Calu3 (cell line): ENCODE results near the gene C19orf73. TPM values are rescaled to one million over a fixed set of nuclear protein-coding genes. Genes with fewer than 3 reads are reported as not detected.

ENCODE experiments used
- BruUV-seq: library from RNA; stranded (reverse); fragments of 400-500 nt; replicated peaks from 2 replicates; lab custom pipeline; 2021; lab: Mats Ljungman, UMichigan
- CTCF ChIA-PET: fragments of 300-600 bp; sonication (Branson Sonifier 250); formaldehyde crosslinking; loops from one replicate; lab custom pipeline; 2022; ENCODE audit warnings: antibody characterized with exemption; lab: Charles Lee
- DNase-seq: peaks from one replicate; pipeline ENCODE4 v3.0.0; 2022
- H3K27ac Mint-ChIP-seq: one replicate; pipeline ENCODE4 v1.8.0; 2022; ENCODE audit warnings: mixed read lengths; ENCODE audit not compliant: unreplicated experiment
- H3K27me3 Mint-ChIP-seq: one replicate; pipeline ENCODE4 v1.8.0; 2022; ENCODE audit warnings: mixed read lengths; ENCODE audit not compliant: unreplicated experiment
- H3K36me3 Mint-ChIP-seq: one replicate; pipeline ENCODE4 v1.8.0; 2022; ENCODE audit warnings: mild to moderate bottlenecking, moderate library complexity, mixed read lengths; ENCODE audit not compliant: insufficient read depth, unreplicated experiment
- H3K4me1 Mint-ChIP-seq: one replicate; pipeline ENCODE4 v1.8.0; 2022; ENCODE audit warnings: mild to moderate bottlenecking, low read depth, mixed read lengths; ENCODE audit not compliant: unreplicated experiment
- H3K4me3 Mint-ChIP-seq: one replicate; pipeline ENCODE4 v1.8.0; 2022; ENCODE audit warnings: mild to moderate bottlenecking, low read depth, moderate library complexity, mixed read lengths; ENCODE audit not compliant: unreplicated experiment
- H3K9me3 Mint-ChIP-seq: one replicate; pipeline ENCODE4 v1.8.0; 2022; ENCODE audit warnings: low read depth, mixed read lengths; ENCODE audit not compliant: unreplicated experiment
- CTCF ChIP-seq: fragments of 200-600 bp; IDR thresholded peaks from one replicate; pipeline ENCODE4 v1.8.0; 2022; ENCODE audit warnings: antibody characterized with exemption; ENCODE audit not compliant: unreplicated experiment
- intact Hi-C: fragments of 100-400 bp; cut with micrococcal nuclease; formaldehyde crosslinking; loops from one replicate; pipeline ENCODE4 v1.10.0; 2022; ENCODE audit not compliant: unreplicated experiment
- total RNA-seq: library from RNA; stranded (reverse); gene quantifications from 2 replicates; pipeline ENCODE4 v1.2.3, GENCODE V29; 2022

Gene C19orf73
- total RNA-seq, 1 experiment from 2014 or later = 1.9 TPM

- H3K27me3 Mint-ChIP-seq = no peaks in the 10 kb centered on the region
- no peak for TF ChIP-seq CTCF
- intact Hi-C loops = no loop called here
- CTCF ChIA-PET = interaction anchor here (0.6 kb wide), 1 partner anchor 11 kb away, joined by 11 read pairs; no protein-coding TSS in a partner anchor
- H3K27ac Mint-ChIP-seq = no peak overlapping the region
- no peak overlapping the region for H3K4me3 Mint-ChIP-seq
- H3K36me3 Mint-ChIP-seq = peaks cover 52% of the 10 kb centered on the region
- H3K9me3 Mint-ChIP-seq = no peaks in the 10 kb centered on the region
- DNase-seq = no peak
- BruUV-seq = no TSS peak
- peaks cover 16% of the 10 kb centered on the region for H3K4me1 Mint-ChIP-seq
Measured at GRCh38 chr19:49111218-49111998, 7.5 kb downstream of the C19orf73 start.

GRCh38 chr19:49110567-49110966 lies 8.4 kb downstream of the C19orf73 start:
- CTCF ChIA-PET = interaction anchor here (0.6 kb wide), 1 partner anchor 319 kb away, joined by 3 read pairs; no protein-coding TSS in a partner anchor
- intact Hi-C loops = no loop called here
- Mint-ChIP-seq H3K9me3 (no peaks in the 10 kb centered on the region), H3K27ac (no peak overlapping the region), H3K4me3 (no peak overlapping the region), H3K4me1 (peaks cover 12% of the 10 kb centered on the region), H3K27me3 (no peaks in the 10 kb centered on the region), H3K36me3 (peaks cover 56% of the 10 kb centered on the region)
- DNase-seq = no peak
- BruUV-seq = no TSS peak
- TF ChIP-seq CTCF = no peak

GRCh38 chr19:49109569-49110233 lies 9.2 kb downstream of the C19orf73 start:
- no peak overlapping the region for H3K4me3 Mint-ChIP-seq
- H3K27ac Mint-ChIP-seq = no peak overlapping the region
- CTCF ChIA-PET = interaction anchor here (0.6 kb wide), 1 partner anchor 89 kb away, joined by 3 read pairs; no protein-coding TSS in a partner anchor
- no peak for DNase-seq
- TF ChIP-seq CTCF = no peak
- H3K4me1 Mint-ChIP-seq = peaks cover 12% of the 10 kb centered on the region
- H3K9me3 Mint-ChIP-seq = no peaks in the 10 kb centered on the region
- H3K36me3 Mint-ChIP-seq = peaks cover 57% of the 10 kb centered on the region
- no peaks in the 10 kb centered on the region for H3K27me3 Mint-ChIP-seq
- intact Hi-C loops = no loop called here
- no TSS peak for BruUV-seq

GRCh38 chr19:49109051-49109450 lies 9.9 kb downstream of the C19orf73 start:
- intact Hi-C loops = no loop called here
- BruUV-seq = no TSS peak
- CTCF ChIA-PET = interaction anchor here (0.6 kb wide), 1 partner anchor 90 kb away, joined by 3 read pairs; no protein-coding TSS in a partner anchor
- peaks cover 11% of the 10 kb centered on the region for H3K4me1 Mint-ChIP-seq
- no peak overlapping the region for H3K4me3 Mint-ChIP-seq
- H3K27me3 Mint-ChIP-seq = no peaks in the 10 kb centered on the region
- DNase-seq = no peak
- H3K9me3 Mint-ChIP-seq = no peaks in the 10 kb centered on the region
- no peak for TF ChIP-seq CTCF
- H3K36me3 Mint-ChIP-seq = peaks cover 60% of the 10 kb centered on the region
- H3K27ac Mint-ChIP-seq = no peak overlapping the region
